ENCODE data around the gene TMEM39A.

DNA sequence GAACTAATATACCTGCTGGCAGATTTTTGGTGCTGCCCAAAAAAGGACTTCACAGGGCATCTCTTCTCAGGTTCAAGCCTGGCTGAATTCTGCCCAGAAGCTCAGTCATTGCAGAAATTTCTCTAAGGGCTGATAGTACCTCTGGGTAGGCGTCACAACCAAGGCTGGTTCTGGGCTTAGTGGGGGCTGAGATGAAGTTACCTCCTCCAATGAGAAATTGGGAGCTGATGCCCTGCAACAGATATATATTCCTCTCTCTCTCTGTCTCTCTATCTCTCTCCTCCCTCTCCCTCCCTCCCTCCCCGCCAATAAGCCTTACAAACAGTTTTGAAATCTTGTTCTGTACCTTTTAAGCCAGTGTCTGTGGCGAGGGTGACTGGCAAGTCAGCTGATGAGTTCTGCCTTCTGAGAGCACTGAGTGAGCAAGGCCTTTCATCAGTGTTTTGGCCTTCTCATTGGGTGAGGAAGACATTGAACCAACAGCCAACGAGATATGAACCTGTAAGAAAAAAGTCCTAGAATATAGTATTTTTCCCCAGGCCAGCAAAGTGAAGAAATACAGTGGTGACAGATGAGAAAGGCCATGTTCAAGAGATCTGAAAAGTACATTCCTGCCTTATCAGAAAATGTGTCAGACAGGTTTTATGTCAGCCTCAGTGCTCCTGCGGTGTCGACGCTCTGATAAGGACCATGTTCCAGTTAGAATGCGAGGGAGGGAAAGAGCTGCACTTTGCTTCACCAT is 45.5 kb downstream of the TMEM39A start:
- TF ChIP-seq POLR2A (IDR thresholded peaks at IDR 0.05) (no peak), CTCF (IDR thresholded peaks at IDR 0.05) (no peak)

Measured in esophagus squamous epithelium (tissue), 4 donors.